Adipocyte (in vitro differentiated cells): Measurements from ENCODE around the gene MAGI3.
A peak's percentile ranks its signal among the peaks of the same experiment; 100 is the strongest.

Experiments used
- DNase-seq: peaks from one replicate; pipeline ENCODE4 v3.0.0-alpha.2; 2015; ENCODE audit warnings: low read depth
- H3K27me3 ChIP-seq: replicated peaks from 2 replicates; pipeline ENCODE4 v1.7.0; 2013; ENCODE audit warnings: mild to moderate bottlenecking, low read length, moderate library complexity; ENCODE audit not compliant: control insufficient read depth, insufficient read depth
- H3K36me3 ChIP-seq: 2 replicates; pipeline ENCODE4 v1.7.0; 2013; ENCODE audit warnings: low read length, mild to moderate bottlenecking, moderate library complexity; ENCODE audit not compliant: control insufficient read depth, insufficient read depth, severe bottlenecking
- H3K4me1 ChIP-seq: 2 replicates; pipeline ENCODE4 v1.7.0; 2013; ENCODE audit warnings: mild to moderate bottlenecking, low read length, moderate library complexity; ENCODE audit not compliant: control insufficient read depth, insufficient read depth
- H3K4me3 ChIP-seq: 2 replicates; pipeline ENCODE4 v1.7.0; 2013; ENCODE audit warnings: mild to moderate bottlenecking, low read length, moderate library complexity
- H3K9ac ChIP-seq: 2 replicates; pipeline ENCODE4 v1.7.0; 2013; ENCODE audit warnings: mild to moderate bottlenecking, low read length, moderate library complexity
- H3K9me3 ChIP-seq: 2 replicates; pipeline ENCODE4 v1.7.0; 2013; ENCODE audit warnings: mild to moderate bottlenecking, low read length, moderate library complexity; ENCODE audit not compliant: control insufficient read depth

The MAGI3 gene

DNA sequence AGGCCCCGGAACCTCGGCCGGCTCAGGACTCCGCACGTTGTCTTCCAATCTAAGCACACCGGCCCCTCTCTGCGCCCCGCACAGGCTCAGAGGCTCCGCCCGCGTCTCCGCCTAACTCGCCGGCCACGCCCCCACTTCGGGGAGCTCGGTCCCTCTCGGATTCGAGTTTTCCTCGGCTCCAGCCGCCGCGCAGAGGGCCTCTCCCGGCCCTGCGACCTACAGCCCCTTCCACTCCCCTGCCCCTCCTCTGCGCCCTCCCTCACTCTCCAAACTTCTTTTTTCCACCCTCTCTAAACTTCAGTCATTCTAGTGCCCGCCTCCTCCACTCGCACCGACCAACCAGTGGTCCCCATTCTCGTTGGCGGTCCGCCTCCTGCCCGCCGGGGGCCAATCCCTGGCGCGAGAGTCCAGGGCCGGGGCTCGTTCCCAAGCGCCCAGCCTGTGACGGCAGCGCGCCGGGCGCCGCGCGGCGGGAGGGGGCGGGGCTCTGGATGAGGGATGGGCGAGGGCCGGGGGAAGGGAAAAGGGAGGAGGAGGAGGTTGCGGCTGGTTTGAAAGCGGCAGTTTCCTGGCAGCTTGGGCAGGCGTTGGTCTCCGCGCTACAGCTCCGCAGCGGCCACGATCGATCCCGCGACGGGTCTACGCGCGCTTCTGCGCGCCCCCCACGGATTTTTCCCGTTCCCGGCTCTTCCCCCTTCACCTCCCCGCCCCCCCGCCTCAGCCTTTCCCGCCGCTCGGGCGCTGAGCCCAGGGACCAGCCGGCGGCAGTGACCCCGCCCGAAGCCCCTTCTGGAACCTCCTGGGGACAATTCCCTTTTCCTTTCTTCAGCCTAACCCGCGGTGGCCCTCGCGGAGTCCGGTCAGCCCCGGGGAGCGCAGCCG is at the start of gene MAGI3:
Gene MAGI3 (plus strand): TSS at position 563 of the 882 bp plus-strand sequence. CDS start 519 bp downstream, outside the sequence.
- H3K9me3 ChIP-seq, result no peaks in the 10 kb centered on the region
- DNase-seq, result peak; percentile 99
- peak within 1 kb of the TSS; percentile 87 for H3K9ac ChIP-seq
- peaks cover 33% of the 10 kb centered on the region for H3K4me1 ChIP-seq
- peak within 1 kb of the TSS; percentile 86 for H3K4me3 ChIP-seq
- no peaks in the 10 kb centered on the region for H3K27me3 ChIP-seq
- no peaks in the 10 kb centered on the region for H3K36me3 ChIP-seq

DNA sequence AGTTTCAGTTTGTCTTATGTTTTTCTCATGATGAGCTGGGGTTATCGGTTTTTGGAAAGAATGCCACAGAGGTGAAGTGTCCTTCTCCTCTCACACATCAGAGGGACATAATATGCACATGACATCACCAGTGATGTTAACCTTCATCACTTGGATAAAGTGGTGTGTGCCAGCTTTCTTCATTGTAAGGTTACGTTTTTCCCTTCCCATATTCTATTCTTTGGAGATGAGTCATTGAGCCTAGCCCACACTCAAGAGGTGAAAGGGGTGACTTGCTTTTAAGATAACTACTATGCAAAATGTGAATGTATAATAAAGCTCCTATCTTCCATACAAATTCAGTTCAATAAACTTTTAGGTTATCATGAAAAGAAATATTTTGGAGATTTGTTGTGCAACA is 36.7 kb upstream of the MAGI3 start:
- Histone ChIP-seq H3K9me3 (no peaks in the 10 kb centered on the region), H3K36me3 (no peaks in the 10 kb centered on the region), H3K4me3 (no peak overlapping the region), H3K27me3 (no peaks in the 10 kb centered on the region), H3K4me1 (no peaks in the 10 kb centered on the region), H3K9ac (no peak overlapping the region)
- DNase-seq, result no peak

DNA sequence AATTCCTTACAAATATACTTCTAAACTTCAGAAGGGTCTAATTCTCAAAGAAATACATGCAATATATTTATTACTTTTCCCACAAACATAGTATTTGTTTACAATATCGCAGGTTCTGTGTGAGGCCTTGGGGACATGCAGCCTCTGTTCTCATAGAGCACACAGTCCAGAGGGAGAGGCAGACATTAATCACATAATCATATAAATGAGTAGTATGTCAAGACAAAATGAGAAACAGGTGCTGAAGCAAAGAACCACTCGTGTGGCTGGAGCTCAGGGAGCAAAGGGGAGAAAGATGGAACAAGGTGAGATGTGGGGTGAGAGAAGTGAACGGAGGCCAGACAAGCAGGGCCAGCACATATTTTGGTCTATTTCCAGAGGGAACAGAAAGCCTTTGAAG is 26.4 kb upstream of the MAGI3 start:
- Histone ChIP-seq H3K4me1 (no peaks in the 10 kb centered on the region), H3K9ac (no peak overlapping the region), H3K9me3 (no peaks in the 10 kb centered on the region), H3K4me3 (no peak overlapping the region), H3K27me3 (no peaks in the 10 kb centered on the region), H3K36me3 (no peaks in the 10 kb centered on the region)
- no peak for DNase-seq

DNA sequence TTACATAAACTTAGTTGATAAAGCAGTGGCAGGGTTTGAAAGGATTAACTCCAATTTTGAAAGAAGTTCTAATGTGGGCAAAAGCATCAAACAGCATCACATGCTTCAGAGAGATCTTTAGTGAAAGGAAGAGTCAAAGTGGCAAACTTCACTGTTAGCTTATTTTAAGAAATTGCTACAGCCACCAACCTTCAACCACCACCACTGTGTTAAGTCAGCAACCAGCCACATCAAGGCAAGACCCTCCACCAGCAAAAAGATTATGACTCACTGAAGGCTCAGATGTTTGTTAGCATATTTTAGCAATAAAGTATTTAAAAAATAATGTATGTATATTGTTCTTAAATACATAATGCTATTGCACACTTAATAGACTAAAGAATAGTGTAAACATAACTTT is 21.3 kb upstream of the MAGI3 start:
- Histone ChIP-seq H3K9ac (no peak overlapping the region), H3K27me3 (no peaks in the 10 kb centered on the region), H3K4me3 (no peak overlapping the region), H3K36me3 (no peaks in the 10 kb centered on the region), H3K9me3 (no peaks in the 10 kb centered on the region), H3K4me1 (no peaks in the 10 kb centered on the region)
- no peak for DNase-seq

DNA sequence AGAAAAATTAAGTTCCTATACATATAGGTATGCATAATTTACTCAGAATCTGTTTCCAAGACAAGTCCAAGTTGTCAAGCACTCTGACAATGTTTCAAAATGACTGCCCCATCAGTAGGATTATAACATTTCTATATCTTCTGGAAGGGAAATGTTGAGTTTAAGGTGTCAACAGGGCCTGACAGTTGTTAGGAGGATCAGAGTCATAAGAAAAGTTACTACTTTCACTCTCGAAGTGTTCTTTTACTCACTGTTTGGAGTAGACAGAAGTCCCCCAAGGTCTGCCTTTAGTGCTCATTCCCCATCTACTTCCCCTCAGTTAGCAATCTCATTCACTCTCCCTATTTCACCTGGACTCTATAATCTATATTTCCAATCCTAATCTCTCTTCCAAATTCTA is 20.6 kb upstream of the MAGI3 start:
- Histone ChIP-seq H3K4me3 (no peak overlapping the region), H3K4me1 (no peaks in the 10 kb centered on the region), H3K9me3 (no peaks in the 10 kb centered on the region), H3K9ac (no peak overlapping the region), H3K27me3 (no peaks in the 10 kb centered on the region), H3K36me3 (no peaks in the 10 kb centered on the region)
- no peak for DNase-seq

DNA sequence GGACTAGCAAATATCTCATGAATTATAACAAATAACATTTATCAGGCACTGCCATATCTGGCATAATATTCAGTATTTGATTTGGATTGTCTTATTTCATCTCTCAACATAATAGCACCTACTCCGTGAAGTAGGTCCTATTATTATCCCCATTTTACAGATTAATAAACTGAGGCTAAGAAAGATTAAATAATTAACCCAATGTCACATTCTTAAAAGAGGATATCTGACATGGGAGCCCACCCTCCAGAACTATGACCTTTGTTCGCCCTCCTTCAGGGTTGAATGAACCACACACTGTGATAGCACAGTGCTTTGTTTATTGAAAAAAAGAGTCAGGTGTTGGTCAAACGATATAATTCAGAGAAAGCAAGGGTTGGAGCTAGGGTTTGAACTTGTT is 19.4 kb upstream of the MAGI3 start:
- no peak overlapping the region for H3K9ac ChIP-seq
- no peaks in the 10 kb centered on the region for H3K36me3 ChIP-seq
- no peak for DNase-seq
- no peaks in the 10 kb centered on the region for H3K9me3 ChIP-seq
- no peaks in the 10 kb centered on the region for H3K27me3 ChIP-seq
- no peak overlapping the region for H3K4me3 ChIP-seq
- H3K4me1 ChIP-seq, result peaks cover 9% of the 10 kb centered on the region

DNA sequence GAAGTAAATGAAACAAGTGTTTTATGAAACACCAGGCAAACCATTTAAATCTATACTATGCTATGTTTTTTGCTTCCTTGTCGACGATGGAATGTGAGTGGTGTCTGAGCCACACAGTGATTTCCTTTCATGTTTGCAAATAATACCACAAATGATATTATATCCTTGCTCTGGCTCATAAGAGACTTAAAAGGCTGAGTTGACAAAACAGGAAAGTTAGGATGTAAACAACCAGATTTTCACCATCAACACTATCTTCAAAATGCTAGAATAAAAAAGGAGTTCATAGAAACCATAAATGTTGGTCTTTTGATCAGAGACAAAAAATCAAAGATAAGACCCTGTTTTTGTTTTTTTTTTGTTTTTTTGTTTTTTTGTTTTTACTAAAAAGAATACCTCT is 17.8 kb upstream of the MAGI3 start:
- Histone ChIP-seq H3K36me3 (no peaks in the 10 kb centered on the region), H3K9me3 (no peaks in the 10 kb centered on the region), H3K4me3 (no peak overlapping the region), H3K27me3 (no peaks in the 10 kb centered on the region), H3K4me1 (peaks cover 10% of the 10 kb centered on the region), H3K9ac (no peak overlapping the region)
- DNase-seq, result no peak

DNA sequence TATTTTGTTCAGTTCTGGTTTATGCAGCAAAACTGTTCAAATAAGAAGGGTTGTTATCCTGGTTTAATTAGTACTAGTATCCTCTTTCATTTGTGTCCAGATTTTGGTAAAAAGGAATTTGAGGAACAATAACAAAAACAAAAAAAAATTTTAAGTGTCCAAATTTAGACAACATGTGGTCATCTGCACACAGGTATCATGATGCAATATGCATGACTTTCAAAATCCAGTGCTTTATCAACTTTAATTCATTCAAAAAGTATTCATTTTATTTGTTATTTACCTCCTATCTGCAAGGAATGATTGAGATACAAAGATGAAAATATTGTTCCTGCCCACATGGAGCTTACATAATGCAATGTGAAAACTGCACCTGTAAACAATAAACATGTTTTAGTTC is 16.7 kb upstream of the MAGI3 start:
- no peak for DNase-seq
- Histone ChIP-seq H3K27me3 (no peaks in the 10 kb centered on the region), H3K9me3 (no peaks in the 10 kb centered on the region), H3K4me1 (peaks cover 10% of the 10 kb centered on the region), H3K9ac (no peak overlapping the region), H3K4me3 (no peak overlapping the region), H3K36me3 (no peaks in the 10 kb centered on the region)

DNA sequence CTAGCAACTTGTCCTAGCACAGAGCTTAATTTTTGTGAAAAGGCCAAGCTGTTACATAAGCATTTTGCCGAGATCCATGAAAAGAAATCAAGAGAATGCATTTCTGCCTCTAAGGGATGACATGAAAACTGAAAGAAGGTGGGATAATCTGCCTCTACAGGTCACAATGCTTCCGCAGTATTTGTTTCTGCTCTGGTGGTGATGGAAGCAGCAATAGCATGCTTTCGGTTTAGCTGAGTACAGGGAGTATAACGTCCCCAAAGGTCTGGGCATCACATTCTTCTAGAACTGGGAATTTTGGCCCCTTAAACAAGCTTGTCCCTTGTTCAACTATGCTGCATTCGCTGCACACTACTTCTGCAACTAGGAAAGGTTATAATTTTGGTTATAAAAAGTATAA is 14.4 kb upstream of the MAGI3 start:
- Histone ChIP-seq H3K36me3 (no peaks in the 10 kb centered on the region), H3K4me3 (peak overlapping the region; percentile 50), H3K9ac (no peak overlapping the region), H3K9me3 (no peaks in the 10 kb centered on the region), H3K27me3 (no peaks in the 10 kb centered on the region), H3K4me1 (peaks cover 10% of the 10 kb centered on the region)
- DNase-seq, result no peak

DNA sequence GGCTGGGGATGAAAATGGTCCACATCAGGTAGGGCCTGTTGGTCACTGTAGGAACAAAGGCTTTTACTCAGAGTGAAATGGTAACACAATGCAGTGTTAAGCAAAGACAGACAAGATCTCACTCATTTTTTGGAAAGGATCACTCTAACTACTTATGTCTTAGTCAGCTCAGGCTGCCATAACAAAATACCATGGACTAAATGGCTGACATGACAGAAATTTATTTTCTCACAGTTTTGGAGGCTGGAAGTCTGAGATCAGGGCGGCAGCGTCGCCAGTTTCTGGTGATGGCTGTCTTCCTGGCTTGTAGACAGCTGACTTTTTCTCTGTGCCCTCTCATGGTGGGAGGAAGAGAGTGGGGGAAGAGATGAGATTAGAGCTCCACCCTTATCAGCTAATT is 10.2 kb upstream of the MAGI3 start:
- no peak for DNase-seq
- Histone ChIP-seq H3K9ac (no peak overlapping the region), H3K9me3 (no peaks in the 10 kb centered on the region), H3K36me3 (no peaks in the 10 kb centered on the region), H3K4me3 (no peak overlapping the region), H3K27me3 (no peaks in the 10 kb centered on the region), H3K4me1 (peaks cover 10% of the 10 kb centered on the region)

DNA sequence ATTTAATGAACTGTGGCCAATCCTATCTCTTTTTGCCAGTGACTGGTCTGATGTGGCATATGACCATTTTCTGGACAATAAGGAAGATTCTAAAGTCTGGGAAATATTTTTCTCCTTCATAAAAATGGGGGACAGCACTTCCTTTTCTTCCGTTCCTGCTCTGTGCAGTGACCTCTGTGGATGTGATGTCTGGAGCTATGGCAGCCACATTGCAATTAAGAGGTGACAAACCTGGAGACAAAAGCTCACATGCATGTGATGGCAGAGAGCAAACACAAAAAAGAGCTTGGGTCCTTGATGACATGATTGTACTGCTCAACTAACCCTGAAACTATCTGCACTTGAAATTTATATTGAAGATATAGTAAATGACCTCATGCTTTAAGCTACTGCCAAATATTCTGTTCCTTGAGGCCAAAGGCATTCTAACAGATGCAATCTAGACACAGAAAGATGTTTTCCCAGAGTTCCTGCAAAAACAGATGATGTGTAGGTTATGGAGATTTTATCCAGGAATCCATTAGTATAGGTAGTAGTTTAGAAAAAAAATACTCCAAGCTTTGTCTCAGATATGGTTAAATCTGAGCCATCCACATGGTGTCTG is 2.2 kb upstream of the MAGI3 start:
- Histone ChIP-seq H3K27me3 (no peaks in the 10 kb centered on the region), H3K4me3 (no peak overlapping the region), H3K4me1 (peaks cover 23% of the 10 kb centered on the region), H3K9ac (no peak overlapping the region), H3K36me3 (no peaks in the 10 kb centered on the region), H3K9me3 (no peaks in the 10 kb centered on the region)
- peak; percentile 8 for DNase-seq
